Measurements from ENCODE around the gene ZNF248. TPM values are rescaled to one million over a fixed set of nuclear protein-coding genes. Genes with fewer than 3 reads are reported as not detected.

Gene ZNF248
- total RNA-seq, 1 experiment from 2014 or later, result 8.8 TPM

- no peak for DNase-seq (ENCODE audit: low spot score)
Observed at GRCh38 chr10:37826806-37827205, 30.6 kb downstream of the ZNF248 start.

- DNase-seq (ENCODE audit: low spot score), result no peak
Observed at GRCh38 chr10:37821237-37821636, 36.2 kb downstream of the ZNF248 start.

GRCh38 chr10:37819797-37820196, 37.6 kb downstream of the ZNF248 start:
- no peak for DNase-seq (ENCODE audit: low spot score)

GRCh38 chr10:37816290-37816689, 41.1 kb downstream of the ZNF248 start:
- no peak for DNase-seq (ENCODE audit: low spot score)

GRCh38 chr10:37813763-37814162, 43.6 kb downstream of the ZNF248 start:
- DNase-seq (ENCODE audit: low spot score), result no peak

GRCh38 chr10:37812290-37812689, 45.1 kb downstream of the ZNF248 start:
- no peak for DNase-seq (ENCODE audit: low spot score)

- DNase-seq (ENCODE audit: low spot score), result no peak
Observed at GRCh38 chr10:37803269-37803668, 54.1 kb downstream of the ZNF248 start.

GRCh38 chr10:37801557-37801956, 55.9 kb downstream of the ZNF248 start:
- no peak for DNase-seq (ENCODE audit: low spot score)

- DNase-seq (ENCODE audit: low spot score), result no peak
Observed at GRCh38 chr10:37794305-37794976, 63.0 kb downstream of the ZNF248 start.

- DNase-seq (ENCODE audit: low spot score), result no peak
Observed at GRCh38 chr10:37789590-37789989, 67.8 kb downstream of the ZNF248 start.

GRCh38 chr10:37784678-37785077, 72.7 kb downstream of the ZNF248 start:
- DNase-seq (ENCODE audit: low spot score), result no peak

GRCh38 chr10:37780536-37780935, 76.9 kb downstream of the ZNF248 start:
- DNase-seq (ENCODE audit: low spot score), result no peak

GRCh38 chr10:37777056-37777455, 80.4 kb downstream of the ZNF248 start:
- DNase-seq (ENCODE audit: low spot score), result no peak

- no peak for DNase-seq (ENCODE audit: low spot score)
Observed at GRCh38 chr10:37775612-37776011, 81.8 kb downstream of the ZNF248 start.

- no peak for DNase-seq (ENCODE audit: low spot score)
Observed at GRCh38 chr10:37774351-37774750, 83.1 kb downstream of the ZNF248 start.

- DNase-seq (ENCODE audit: low spot score), result no peak
Observed at GRCh38 chr10:37765216-37765615, 92.2 kb downstream of the ZNF248 start.

- no peak for DNase-seq (ENCODE audit: low spot score)
Observed at GRCh38 chr10:37763132-37763531, 94.3 kb downstream of the ZNF248 start.

- no peak for DNase-seq (ENCODE audit: low spot score)
Observed at GRCh38 chr10:37762287-37762686, 95.1 kb downstream of the ZNF248 start.

- no peak for DNase-seq (ENCODE audit: low spot score)
Observed at GRCh38 chr10:37760817-37761216, 96.6 kb downstream of the ZNF248 start.

- no peak for DNase-seq (ENCODE audit: low spot score)
Observed at GRCh38 chr10:37758074-37758473, 99.3 kb downstream of the ZNF248 start.

GRCh38 chr10:37754538-37755323, 102.7 kb downstream of the ZNF248 start:
- peak; percentile 48 for DNase-seq (ENCODE audit: low spot score)

GRCh38 chr10:37752334-37752875, 105.0 kb downstream of the ZNF248 start:
- no peak for DNase-seq (ENCODE audit: low spot score)

GRCh38 chr10:37748170-37748569, 109.2 kb downstream of the ZNF248 start:
- DNase-seq (ENCODE audit: low spot score), result no peak

Measured in A172 (cell line).